ENCODE data around the gene HYOU1.

GRCh38 chr11:118996926-118997626, 59.9 kb downstream of the HYOU1 start:
- TF ChIP-seq, protein P1, sequence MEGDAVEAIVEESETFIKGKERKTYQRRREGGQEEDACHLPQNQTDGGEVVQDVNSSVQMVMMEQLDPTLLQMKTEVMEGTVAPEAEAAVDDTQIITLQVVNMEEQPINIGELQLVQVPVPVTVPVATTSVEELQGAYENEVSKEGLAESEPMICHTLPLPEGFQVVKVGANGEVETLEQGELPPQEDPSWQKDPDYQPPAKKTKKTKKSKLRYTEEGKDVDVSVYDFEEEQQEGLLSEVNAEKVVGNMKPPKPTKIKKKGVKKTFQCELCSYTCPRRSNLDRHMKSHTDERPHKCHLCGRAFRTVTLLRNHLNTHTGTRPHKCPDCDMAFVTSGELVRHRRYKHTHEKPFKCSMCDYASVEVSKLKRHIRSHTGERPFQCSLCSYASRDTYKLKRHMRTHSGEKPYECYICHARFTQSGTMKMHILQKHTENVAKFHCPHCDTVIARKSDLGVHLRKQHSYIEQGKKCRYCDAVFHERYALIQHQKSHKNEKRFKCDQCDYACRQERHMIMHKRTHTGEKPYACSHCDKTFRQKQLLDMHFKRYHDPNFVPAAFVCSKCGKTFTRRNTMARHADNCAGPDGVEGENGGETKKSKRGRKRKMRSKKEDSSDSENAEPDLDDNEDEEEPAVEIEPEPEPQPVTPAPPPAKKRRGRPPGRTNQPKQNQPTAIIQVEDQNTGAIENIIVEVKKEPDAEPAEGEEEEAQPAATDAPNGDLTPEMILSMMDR (IDR thresholded peaks at IDR 0.05), result peak in 2 of 6 experiments; percentile 9 to 32
- TF ChIP-seq EP300 (IDR thresholded peaks at IDR 0.05), result no peak
- no peak for TF ChIP-seq POLR2A (IDR thresholded peaks at IDR 0.05)
